ENCODE measurements around the gene PDE3A. TPM values are rescaled to one million over a fixed set of nuclear protein-coding genes. Genes with fewer than 3 reads are reported as not detected.

Gene PDE3A
- total RNA-seq, 4 donors from 2014 or later, result 9.0 to 21.8 (median 10.9) TPM

DNA sequence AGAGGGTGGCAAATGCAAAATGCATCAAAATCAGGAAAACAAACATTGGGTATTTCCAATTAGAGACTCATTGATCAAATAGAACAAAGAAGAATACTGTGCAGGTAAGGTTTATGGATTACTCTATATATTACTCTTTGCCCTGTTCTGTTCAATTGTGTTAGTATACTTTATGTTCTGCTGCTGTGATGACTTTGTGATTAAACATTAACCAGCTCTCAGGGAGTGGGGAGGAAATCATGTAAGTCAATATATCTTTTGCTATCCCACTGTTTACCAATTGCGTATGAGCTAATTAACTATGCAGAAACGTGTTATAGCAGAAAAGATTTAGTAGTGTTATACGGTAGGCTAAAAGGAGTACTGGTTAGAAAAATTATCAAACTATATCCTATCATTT is 129.4 kb downstream of the PDE3A start:
- TF ChIP-seq, protein P1, sequence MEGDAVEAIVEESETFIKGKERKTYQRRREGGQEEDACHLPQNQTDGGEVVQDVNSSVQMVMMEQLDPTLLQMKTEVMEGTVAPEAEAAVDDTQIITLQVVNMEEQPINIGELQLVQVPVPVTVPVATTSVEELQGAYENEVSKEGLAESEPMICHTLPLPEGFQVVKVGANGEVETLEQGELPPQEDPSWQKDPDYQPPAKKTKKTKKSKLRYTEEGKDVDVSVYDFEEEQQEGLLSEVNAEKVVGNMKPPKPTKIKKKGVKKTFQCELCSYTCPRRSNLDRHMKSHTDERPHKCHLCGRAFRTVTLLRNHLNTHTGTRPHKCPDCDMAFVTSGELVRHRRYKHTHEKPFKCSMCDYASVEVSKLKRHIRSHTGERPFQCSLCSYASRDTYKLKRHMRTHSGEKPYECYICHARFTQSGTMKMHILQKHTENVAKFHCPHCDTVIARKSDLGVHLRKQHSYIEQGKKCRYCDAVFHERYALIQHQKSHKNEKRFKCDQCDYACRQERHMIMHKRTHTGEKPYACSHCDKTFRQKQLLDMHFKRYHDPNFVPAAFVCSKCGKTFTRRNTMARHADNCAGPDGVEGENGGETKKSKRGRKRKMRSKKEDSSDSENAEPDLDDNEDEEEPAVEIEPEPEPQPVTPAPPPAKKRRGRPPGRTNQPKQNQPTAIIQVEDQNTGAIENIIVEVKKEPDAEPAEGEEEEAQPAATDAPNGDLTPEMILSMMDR (IDR thresholded peaks at IDR 0.05; ENCODE audit: low read depth), result no peak

DNA sequence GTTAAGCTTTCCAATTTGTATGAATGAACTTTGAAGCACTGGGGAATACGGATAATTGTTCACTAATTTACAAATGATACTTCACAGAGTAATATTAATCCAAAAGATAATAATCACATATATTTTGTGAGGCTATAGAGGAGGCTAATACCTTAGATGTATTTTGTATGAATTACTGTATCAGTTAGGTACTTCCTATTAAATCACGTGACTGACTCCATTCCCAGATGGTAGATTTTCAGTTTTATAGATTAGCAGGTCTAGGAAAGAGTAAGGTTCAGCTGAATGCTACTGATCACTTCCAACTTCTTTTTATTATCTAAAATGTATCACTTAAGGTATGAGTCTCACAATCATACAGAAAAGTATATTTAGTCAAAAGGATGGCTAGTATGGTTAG is 133.6 kb downstream of the PDE3A start:
- TF ChIP-seq, protein P1 (IDR thresholded peaks at IDR 0.05; ENCODE audit: low read depth), result no peak

DNA sequence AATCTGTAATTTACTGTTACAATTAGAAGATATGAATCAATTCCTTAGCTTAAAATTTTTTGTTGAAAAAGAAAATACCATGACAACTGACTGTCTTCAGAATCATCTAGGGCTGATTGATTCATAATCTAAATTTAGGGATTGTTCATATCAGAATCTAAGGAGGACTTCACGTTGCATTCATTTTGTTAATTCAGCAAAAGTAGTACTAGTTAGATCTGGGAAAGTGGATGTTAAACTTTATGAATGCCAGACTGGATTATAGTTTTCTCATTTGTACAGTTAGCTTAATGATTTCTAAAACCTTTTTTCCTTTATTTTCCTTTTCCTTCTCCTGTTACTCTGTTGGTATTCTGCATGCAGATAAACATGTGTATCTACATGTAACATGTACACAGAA is 135.5 kb downstream of the PDE3A start:
- TF ChIP-seq, protein P1 (IDR thresholded peaks at IDR 0.05; ENCODE audit: low read depth), result no peak

DNA sequence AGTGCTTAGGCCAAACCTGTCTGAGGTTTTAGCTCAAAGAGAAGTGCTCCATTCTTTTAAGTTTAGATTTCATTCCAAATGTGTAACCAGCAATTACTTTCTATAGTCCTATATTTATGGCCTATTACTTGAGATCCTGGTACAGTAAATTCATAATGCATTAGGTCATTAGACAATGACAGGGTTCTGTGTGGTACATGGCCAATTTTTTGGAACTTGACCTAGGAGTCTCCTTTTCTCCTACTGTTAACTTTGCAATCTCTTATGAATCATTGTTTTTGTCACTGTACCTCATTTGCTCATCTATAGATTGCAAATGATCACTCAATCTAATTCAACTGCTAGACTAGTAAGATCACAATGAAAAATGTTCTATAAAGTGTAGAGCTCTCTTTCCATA is 136.7 kb downstream of the PDE3A start:
- TF ChIP-seq, protein P1 (IDR thresholded peaks at IDR 0.05; ENCODE audit: low read depth), result no peak

- TF ChIP-seq, protein P1 (IDR thresholded peaks at IDR 0.05; ENCODE audit: low read depth), result no peak
Observed at GRCh38 chr12:20507056-20507455, 138.7 kb downstream of the PDE3A start.

DNA sequence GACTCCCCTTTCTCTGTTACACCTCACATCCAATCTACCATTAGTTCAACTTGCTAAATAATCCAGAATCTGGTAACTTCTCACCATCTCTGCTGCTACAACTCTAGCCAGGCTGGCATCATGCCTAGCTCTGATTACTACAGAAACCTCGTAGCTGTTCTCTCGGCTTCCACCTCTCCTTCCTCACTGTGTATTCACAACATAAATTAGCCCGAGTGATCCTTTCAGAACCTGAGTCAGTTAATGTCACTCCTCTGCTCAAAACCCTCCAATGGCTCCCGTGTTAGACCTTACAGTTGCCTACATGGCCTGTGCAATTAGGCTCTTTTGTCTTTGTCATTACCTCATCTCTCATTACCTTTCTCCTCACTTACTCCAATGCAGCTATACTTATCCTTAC is 139.4 kb downstream of the PDE3A start:
- TF ChIP-seq, protein P1 (IDR thresholded peaks at IDR 0.05; ENCODE audit: low read depth), result no peak

- TF ChIP-seq, protein P1 (IDR thresholded peaks at IDR 0.05; ENCODE audit: low read depth), result no peak
Observed at GRCh38 chr12:20508359-20508758, 140.0 kb downstream of the PDE3A start.

All from subcutaneous adipose tissue (tissue), 4 donors.